Immature natural killer cell (primary cell): ENCODE results near the gene ZGPAT. TPM values are rescaled to one million over a fixed set of nuclear protein-coding genes. Genes with fewer than 3 reads are reported as not detected.

Source experiments
- polyA plus RNA-seq, 3 donors: library from polyadenylated mRNA; unstranded; fragments of 300-500 nt; fragmentation: Illumina TruSeq; gene quantifications; one replicate each; pipeline ENCODE4 v1.2.3, GENCODE V29; 2021

ZGPAT gene
- polyA plus RNA-seq, 3 donors from 2014 or later = 26.6 to 64.1 (median 33.9) TPM

Other genes with a start within 250 kb of the ZGPAT start
- gene KCNQ2, start 235.4 kb upstream of the ZGPAT start, polyA plus RNA-seq = under 1 TPM in 1 of 3 donors, not detected in 2; 0.73 TPM
- gene EEF1A2, start 209.0 kb upstream of the ZGPAT start, polyA plus RNA-seq = not detected
- gene PPDPF, start 187.3 kb upstream of the ZGPAT start, polyA plus RNA-seq = 10 to 100 TPM; 14.9 to 84.3 (median 41.9) TPM
- gene PTK6, start 170.7 kb upstream of the ZGPAT start, polyA plus RNA-seq = under 1 TPM in 1 of 3 donors, not detected in 2; 0.37 TPM
- not detected for gene SRMS, start 160.3 kb upstream of the ZGPAT start, polyA plus RNA-seq
- not detected for gene FNDC11, start 153.9 kb upstream of the ZGPAT start, polyA plus RNA-seq
- gene HELZ2, start 133.8 kb upstream of the ZGPAT start, polyA plus RNA-seq = 10 to 100 TPM in 1 of 3 donors, 1 to 10 TPM in 2; 2.4 to 11.3 (median 3.7) TPM
- 10 to 100 TPM in 1 of 3 donors, 1 to 10 TPM in 1, not detected in 1; 2.7 to 11.4 TPM for gene GMEB2, start 80.9 kb upstream of the ZGPAT start, polyA plus RNA-seq
- 1 to 10 TPM in 2 of 3 donors, under 1 TPM in 1; 0.36 to 1.6 (median 1.1) TPM for gene STMN3, start 54.6 kb upstream of the ZGPAT start, polyA plus RNA-seq
- 1 to 10 TPM in 2 of 3 donors, not detected in 1; 1.5 to 7.3 TPM for gene RTEL1, start 49.7 kb upstream of the ZGPAT start, polyA plus RNA-seq
- gene TNFRSF6B, start 11.4 kb upstream of the ZGPAT start, polyA plus RNA-seq = not detected
- 10 to 100 TPM; 43.0 to 72.7 (median 54.3) TPM for gene ARFRP1, start 63 bp upstream of the ZGPAT start, polyA plus RNA-seq
- 100 to 1,000 TPM; 177 to 227 (median 180) TPM for gene LIME1, start 28.6 kb downstream of the ZGPAT start, polyA plus RNA-seq
- 1 to 10 TPM; 1.5 to 3.6 (median 3.2) TPM for gene SLC2A4RG, start 31.7 kb downstream of the ZGPAT start, polyA plus RNA-seq
- gene ZBTB46, start 123.2 kb downstream of the ZGPAT start, polyA plus RNA-seq = under 1 TPM; 0.16 to 0.32 (median 0.32) TPM
- under 1 TPM in 1 of 3 donors, not detected in 2; 0.34 TPM for gene ABHD16B, start 153.5 kb downstream of the ZGPAT start, polyA plus RNA-seq
- gene TPD52L2, start 157.2 kb downstream of the ZGPAT start, polyA plus RNA-seq = 10 to 100 TPM; 67.5 to 90.8 (median 79.3) TPM
- gene DNAJC5, start 187.1 kb downstream of the ZGPAT start, polyA plus RNA-seq = 1 to 10 TPM; 1.4 to 8.2 (median 2.9) TPM
- 10 to 100 TPM; 19.3 to 35.5 (median 30.8) TPM for gene UCKL1, start 248.4 kb downstream of the ZGPAT start, polyA plus RNA-seq